H1 (cell line): Measurements from ENCODE around the gene FCRL5. TPM values are rescaled to one million over a fixed set of nuclear protein-coding genes. Genes with fewer than 3 reads are reported as not detected.

Source experiments
- CTCF ChIA-PET: fragments of 300-600 bp; sonication (Branson Sonifier 250); formaldehyde crosslinking; loops from one replicate; lab custom pipeline; 2021; ENCODE audit not compliant: partially characterized antibody; lab: Charles Lee
- POLR2A ChIA-PET: fragments of 300-600 bp; sonication (Branson Sonifier 250); formaldehyde crosslinking; loops from one replicate; lab custom pipeline; 2021; ENCODE audit warnings: inconsistent platforms; ENCODE audit not compliant: partially characterized antibody; lab: Charles Lee
- DNase-seq, 2 experiments: peaks; one replicate each; pipeline versions ENCODE4 v3.0.0 to v3.0.0-alpha.2; 2010 to 2022; ENCODE audit warnings: low spot score in 2 of 2, low read depth in 1 of 2, mixed read lengths in 1 of 2
- FAIRE-seq: peaks from 2 replicates; lab custom pipeline; 2011; peaks lifted over from hg19 to GRCh38; lab: Jason Lieb, UNC
- H2AFZ ChIP-seq: 2 replicates; pipeline ENCODE4 v1.8.1; 2012; ENCODE audit warnings: low read length, inconsistent platforms
- H2AK5ac ChIP-seq: 2 replicates; pipeline ENCODE4 v1.6.1; 2013; ENCODE audit warnings: low read depth, low read length
- H2BK120ac ChIP-seq: replicated peaks from 2 replicates; pipeline ENCODE3; 2013; ENCODE audit warnings: low read depth, low read length, inconsistent platforms
- H2BK12ac ChIP-seq: 2 replicates; pipeline ENCODE4 v1.6.1; 2013; ENCODE audit warnings: low read depth, low read length
- H2BK15ac ChIP-seq: 2 replicates; pipeline ENCODE4 v1.6.1; 2013; ENCODE audit warnings: low read length
- H2BK20ac ChIP-seq: 2 replicates; pipeline ENCODE4 v1.6.1; 2013; ENCODE audit warnings: low read length
- H2BK5ac ChIP-seq: 2 replicates; pipeline ENCODE4 v1.6.1; 2013; ENCODE audit warnings: low read depth, low read length
- H3K14ac ChIP-seq: 2 replicates; pipeline ENCODE4 v1.6.1; 2013; ENCODE audit warnings: inconsistent platforms; ENCODE audit not compliant: insufficient read length
- H3K18ac ChIP-seq: 2 replicates; pipeline ENCODE4 v1.6.1; 2013; ENCODE audit warnings: low read length; ENCODE audit errors: extremely low read depth
- H3K23ac ChIP-seq: 2 replicates; pipeline ENCODE4 v1.6.1; 2013; ENCODE audit warnings: inconsistent platforms; ENCODE audit not compliant: insufficient read length
- H3K23me2 ChIP-seq: 2 replicates; pipeline ENCODE4 v1.6.1; 2013; ENCODE audit warnings: low read depth, low read length
- H3K27ac ChIP-seq: 2 replicates; pipeline ENCODE4 v1.6.1; 2011; ENCODE audit warnings: low read depth, low read length, inconsistent platforms
- H3K27me3 ChIP-seq, 4 experiments: replicated peaks in 1 of 4; 1 replicate in 1 of 4; 2 replicates in 3 of 4; pipeline versions ENCODE4 v1.6.1 to v1.8.1; 2011 to 2013; ENCODE audit warnings: low read length in 3 of 4, mild to moderate bottlenecking in 3 of 4, inconsistent platforms in 2 of 4, mixed read lengths in 2 of 4, moderate library complexity in 1 of 4; ENCODE audit not compliant: control insufficient read depth in 3 of 4, insufficient read depth in 3 of 4; ENCODE audit errors: extremely low read depth in 1 of 4
- H3K36me3 ChIP-seq, 4 experiments: 2 replicates each; pipeline versions ENCODE4 v1.6.1 to v1.8.1; 2011 to 2013; ENCODE audit warnings: mild to moderate bottlenecking in 4 of 4, low read length in 3 of 4, moderate library complexity in 2 of 4, control low read depth in 1 of 4, inconsistent platforms in 1 of 4; ENCODE audit not compliant: insufficient read depth in 4 of 4, control insufficient read depth in 2 of 4
- H3K4ac ChIP-seq: replicated peaks from 2 replicates; pipeline ENCODE3; 2013; ENCODE audit warnings: low read length, low read depth, mixed read lengths, inconsistent platforms; ENCODE audit not compliant: insufficient read length
- H3K4me1 ChIP-seq, 4 experiments: replicated peaks in 1 of 4; 1 replicate in 1 of 4; 2 replicates in 3 of 4; pipeline versions ENCODE4 v1.6.1 to v1.8.1; 2011 to 2013; ENCODE audit warnings: low read length in 3 of 4, inconsistent platforms in 2 of 4, mixed read lengths in 1 of 4; ENCODE audit not compliant: insufficient read depth in 4 of 4, control insufficient read depth in 3 of 4
- H3K4me2 ChIP-seq, 2 experiments: 2 replicates each; pipeline versions ENCODE4 v1.6.1 to v1.8.1; 2011 to 2013; ENCODE audit warnings: low read depth in 2 of 2, low read length in 2 of 2, control low read depth in 1 of 2, inconsistent platforms in 1 of 2, mild to moderate bottlenecking in 1 of 2; ENCODE audit not compliant: insufficient read depth in 1 of 2
- H3K4me3 ChIP-seq, 4 experiments: fragments of 200-600, 300-600 bp in 1 of 4; sonication (generic), shearing (Covaris generic), sonication (Bioruptor Twin) in 1 of 4; 2 replicates each; pipeline versions ENCODE4 v1.5.1 to v1.8.1; 2011 to 2016; ENCODE audit warnings: low read length in 4 of 4, low read depth in 3 of 4, control low read depth in 2 of 4, inconsistent platforms in 2 of 4, mild to moderate bottlenecking in 2 of 4, mixed read lengths in 1 of 4, moderate library complexity in 1 of 4; ENCODE audit not compliant: insufficient read depth in 2 of 4; ENCODE audit errors: extremely low read depth in 1 of 4
- H3K56ac ChIP-seq: replicated peaks from 2 replicates; pipeline ENCODE3; 2013; ENCODE audit warnings: low read depth, mild to moderate bottlenecking, mixed read lengths, low read length, inconsistent platforms; ENCODE audit not compliant: insufficient read length
- H3K79me1 ChIP-seq: 2 replicates; pipeline ENCODE4 v1.6.1; 2013; ENCODE audit warnings: low read depth, low read length, control low read depth
- H3K79me2 ChIP-seq, 2 experiments: 2 replicates each; pipeline versions ENCODE4 v1.6.1 to v1.8.1; 2012 to 2013; ENCODE audit warnings: low read length in 2 of 2, mild to moderate bottlenecking in 2 of 2, inconsistent platforms in 1 of 2; ENCODE audit not compliant: insufficient read depth in 2 of 2, control insufficient read depth in 1 of 2
- H3K9ac ChIP-seq, 4 experiments: replicated peaks in 1 of 4; 1 replicate in 1 of 4; 2 replicates in 3 of 4; pipeline versions ENCODE4 v1.6.1 to v1.8.1; 2011 to 2013; ENCODE audit warnings: low read depth in 3 of 4, low read length in 3 of 4, control low read depth in 2 of 4, mild to moderate bottlenecking in 2 of 4, moderate library complexity in 2 of 4, inconsistent platforms in 1 of 4; ENCODE audit errors: extremely low read depth in 1 of 4
- H3K9me3 ChIP-seq, 2 experiments: 2 replicates each; pipeline versions ENCODE4 v1.6.1 to v1.8.1; 2012 to 2013; ENCODE audit warnings: mild to moderate bottlenecking in 2 of 2, moderate library complexity in 2 of 2, control low read depth in 1 of 2, inconsistent platforms in 1 of 2, low read depth in 1 of 2, low read length in 1 of 2, mixed read lengths in 1 of 2; ENCODE audit not compliant: insufficient read depth in 2 of 2
- H4K20me1 ChIP-seq, 2 experiments: replicated peaks in 1 of 2; 2 replicates each; pipeline versions ENCODE3 to v1.8.1; 2011 to 2013; ENCODE audit warnings: inconsistent platforms in 2 of 2, low read length in 2 of 2, mild to moderate bottlenecking in 1 of 2; ENCODE audit not compliant: insufficient read depth in 2 of 2, control insufficient read depth in 1 of 2
- H4K5ac ChIP-seq: 2 replicates; pipeline ENCODE4 v1.6.1; 2013; ENCODE audit warnings: low read length, low read depth, mixed read lengths, inconsistent platforms; ENCODE audit not compliant: insufficient read length
- H4K8ac ChIP-seq: 2 replicates; pipeline ENCODE4 v1.8.0; 2013; ENCODE audit warnings: mild to moderate bottlenecking, moderate library complexity, low read length, inconsistent platforms; ENCODE audit not compliant: insufficient read depth; ENCODE audit errors: extremely low read depth
- H4K91ac ChIP-seq: replicated peaks from 2 replicates; pipeline ENCODE3; 2013; ENCODE audit warnings: low read length, mixed read lengths, inconsistent platforms; ENCODE audit not compliant: insufficient read length
- BCL11A ChIP-seq, 2 experiments: IDR thresholded peaks; one replicate each; pipeline ENCODE4 v1.6.1; 2011; ENCODE audit warnings: low read depth in 2 of 2, low read length in 2 of 2, mild to moderate bottlenecking in 2 of 2
- CBX8 ChIP-seq: fragments of 300-800, 300-1000 bp; sonication (generic); IDR thresholded peaks from 2 replicates; pipeline ENCODE4 v1.7.1; 2016; ENCODE audit warnings: low read depth, low read length, borderline replicate concordance
- HDAC6 ChIP-seq: IDR thresholded peaks from one replicate; pipeline ENCODE4 v1.7.1; 2012; ENCODE audit warnings: low read depth, mild to moderate bottlenecking, inconsistent platforms, low read length, moderate library complexity
- NRF1 ChIP-seq: IDR thresholded peaks from 2 replicates; pipeline ENCODE4 v1.6.1; 2011; ENCODE audit warnings: mild to moderate bottlenecking, low read depth, low read length, improper control_type of control experiment
- PHF8 ChIP-seq: fragments of 200-600 bp; sonication (generic); conservative IDR thresholded peaks from 2 replicates; pipeline ENCODE4 v1.7.1; 2012; ENCODE audit warnings: low read depth, mild to moderate bottlenecking, inconsistent platforms, low read length, moderate library complexity
- POU5F1 ChIP-seq: IDR thresholded peaks from 2 replicates; pipeline ENCODE4 v1.6.1; 2011; ENCODE audit warnings: low read depth, mild to moderate bottlenecking, low read length, moderate library complexity
- RXRA ChIP-seq: IDR thresholded peaks from 2 replicates; pipeline ENCODE4 v1.6.1; 2011; ENCODE audit warnings: low read depth, mild to moderate bottlenecking, low read length, moderate library complexity; ENCODE audit not compliant: insufficient read depth
- SIN3A ChIP-seq, 2 experiments: IDR thresholded peaks in 1 of 2; conservative IDR thresholded peaks in 1 of 2; 2 replicates each; pipeline ENCODE4 v1.6.1; 2011 to 2012; ENCODE audit warnings: low read length in 2 of 2, improper control_type of control experiment in 1 of 2, low read depth in 1 of 2, mild to moderate bottlenecking in 1 of 2
- SRF ChIP-seq: IDR thresholded peaks from 2 replicates; pipeline ENCODE4 v1.6.1; 2011; ENCODE audit warnings: mild to moderate bottlenecking, low read depth, low read length, moderate library complexity
- TEAD4 ChIP-seq: IDR thresholded peaks from 2 replicates; pipeline ENCODE4 v1.6.1; 2012; ENCODE audit warnings: low read depth, low read length, inconsistent platforms, mixed read lengths
- YY1 ChIP-seq: IDR thresholded peaks from 2 replicates; pipeline ENCODE4 v1.6.1; 2011; ENCODE audit warnings: low read depth, mild to moderate bottlenecking, low read length
- ZNF274 ChIP-seq: IDR thresholded peaks from 2 replicates; pipeline ENCODE4 v1.7.0; 2012; ENCODE audit warnings: low read length, borderline replicate concordance; ENCODE audit errors: extremely low read depth
- WGBS, 2 experiments: shearing (Covaris generic) in 1 of 2; methylation state at CpG; one replicate each; pipeline versions ENCODE4 v1.1.6 to v1.1.7; 2013 to 2015; ENCODE audit warnings: low lambda C conversion rate in 2 of 2, mixed read lengths in 2 of 2, inconsistent platforms in 1 of 2, low coverage in 1 of 2, missing lambda C conversion rate in 1 of 2; ENCODE audit not compliant: insufficient replicate concordance in 2 of 2, insufficient coverage in 1 of 2, insufficient read length in 1 of 2; ENCODE audit errors: extremely low coverage in 1 of 2, missing lambda C conversion rate in 1 of 2; 5-methylcytosine and 5-hydroxymethylcytosine counted together
- polyA plus RNA-seq, 7 experiments: library from polyadenylated mRNA; depleted of rRNA in 3 of 7; stranded (reverse) in 5 of 7; unstranded in 2 of 7; fragments of >200 nt in 5 of 7; fragments of 200-250 nt in 2 of 7; gene quantifications; 1 replicate in 5 of 7; 2 replicates in 1 of 7; 4 replicates in 1 of 7; pipeline versions ENCODE4 v1.2.1 to v1.2.3, GENCODE V29; 2011 to 2013; ENCODE audit warnings: missing spikeins in 2 of 7, mixed read lengths in 2 of 7
- total RNA-seq: library from RNA; stranded (reverse); fragmentation: NEBNext Ultra II Directional; extraction: Animal tissue kit (Norgen Biotek cat#: 25700); gene quantifications from 2 replicates; pipeline ENCODE4 v1.2.1, GENCODE V29; 2021
- TF ChIP-seq, protein P1 (sequence below): IDR thresholded peaks from 2 replicates; pipeline ENCODE4 v1.6.1; 2011; ENCODE audit warnings: low read length, improper control_type of control experiment

Gene FCRL5
- total and polyA plus RNA-seq, 2 of the 8 experiments (the other 6 are each of a cell fraction or from before 2014, with no cell fraction given) = 1.0 to 2.6 TPM

- POLR2A ChIA-PET = no interaction called here
- Histone ChIP-seq H3K4me3 (no peak overlapping the region), H4K91ac (no peak overlapping the region), H3K36me3 (no peaks in the 10 kb centered on the region), H4K20me1 (no peaks in the 10 kb centered on the region), H2AFZ (no peak overlapping the region), H3K18ac (no peak overlapping the region), H2AK5ac (no peak overlapping the region), H3K4me1 (no peaks in the 10 kb centered on the region), H3K79me1 (no peaks in the 10 kb centered on the region; the same call in 1 of the 2 replicates), H2BK120ac (no peak overlapping the region), H3K23me2 (no peaks in the 10 kb centered on the region), H3K14ac (no peak overlapping the region), H3K9me3 (no peaks in the 10 kb centered on the region), H3K79me2 (no peaks in the 10 kb centered on the region), H3K23ac (no peak overlapping the region), H3K4me2 (no peak overlapping the region), H3K56ac (no peak overlapping the region), H4K5ac (no peak overlapping the region), H4K8ac (no peak overlapping the region; the same call in 1 of the 2 replicates), H3K4ac (no peak overlapping the region), H3K9ac (no peak overlapping the region), H2BK5ac (no peak overlapping the region), H3K27me3 (no peaks in the 10 kb centered on the region), H2BK12ac (no peak overlapping the region), H2BK15ac (no peak overlapping the region), H2BK20ac (no peak overlapping the region), H3K27ac (no peak overlapping the region)
- CTCF ChIA-PET = interaction anchor here (2.2 kb wide), 1 partner anchor 10 kb away, joined by 8 read pairs; no protein-coding TSS in a partner anchor
- DNase-seq (no peak), FAIRE-seq (no peak)
- WGBS, 2 experiments = 91% methylated on average over 3 of the region's 3 CpGs; no CpG with 5 or more reads in 1 of the 2 experiments
- TF ChIP-seq PHF8 (no peak), ZNF274 (no peak), POU5F1 (no peak), CBX8 (no peak), HDAC6 (no peak), TEAD4 (no peak), RXRA (no peak), YY1 (no peak), SRF (no peak), NRF1 (no peak), SIN3A (conservative IDR thresholded peaks at IDR 0.05 in 1 of 2, IDR thresholded peaks at IDR 0.05 in 1 of 2; ENCODE audit: low read depth in 1 of 2, low read length in 2 of 2) (no peak), BCL11A (IDR thresholded peaks at IDR 0.05; ENCODE audit: low read depth in 2 of 2, low read length in 2 of 2) (no peak)
- TF ChIP-seq, protein P1, sequence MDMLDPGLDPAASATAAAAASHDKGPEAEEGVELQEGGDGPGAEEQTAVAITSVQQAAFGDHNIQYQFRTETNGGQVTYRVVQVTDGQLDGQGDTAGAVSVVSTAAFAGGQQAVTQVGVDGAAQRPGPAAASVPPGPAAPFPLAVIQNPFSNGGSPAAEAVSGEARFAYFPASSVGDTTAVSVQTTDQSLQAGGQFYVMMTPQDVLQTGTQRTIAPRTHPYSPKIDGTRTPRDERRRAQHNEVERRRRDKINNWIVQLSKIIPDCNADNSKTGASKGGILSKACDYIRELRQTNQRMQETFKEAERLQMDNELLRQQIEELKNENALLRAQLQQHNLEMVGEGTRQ = no peak
Measured at GRCh38 chr1:157515141-157515540, 37.2 kb downstream of the FCRL5 start.
